ENCODE data around the gene IGFL3.
"Not testable (repeated sequence)": the region's sequence is repeated elsewhere in the genome, so short reads cannot be mapped to it uniquely, and the experiment has no call there.

IGFL3 gene

DNA sequence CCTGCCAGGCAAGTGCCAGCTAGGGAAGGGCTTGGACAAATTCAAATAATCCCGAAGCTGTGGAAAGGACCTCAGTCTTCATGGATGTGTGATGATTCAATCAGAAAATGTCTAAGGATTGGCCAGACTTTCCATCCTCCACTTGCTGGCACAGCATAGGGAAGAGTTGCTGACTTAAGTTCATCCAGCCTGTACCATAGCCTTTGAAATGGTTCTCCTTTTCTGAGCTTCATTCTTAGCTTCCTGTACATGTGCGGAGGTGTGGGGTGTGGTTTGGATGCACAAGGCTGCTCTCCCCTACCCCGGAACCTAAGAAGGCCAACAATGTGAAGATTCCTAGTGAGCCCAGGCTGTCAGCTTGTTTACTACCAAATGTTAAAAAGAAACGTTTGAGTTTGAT lies 959 bp upstream of the IGFL3 start:
- DNase-seq (ENCODE audit: low spot score) = peak; percentile 23

DNA sequence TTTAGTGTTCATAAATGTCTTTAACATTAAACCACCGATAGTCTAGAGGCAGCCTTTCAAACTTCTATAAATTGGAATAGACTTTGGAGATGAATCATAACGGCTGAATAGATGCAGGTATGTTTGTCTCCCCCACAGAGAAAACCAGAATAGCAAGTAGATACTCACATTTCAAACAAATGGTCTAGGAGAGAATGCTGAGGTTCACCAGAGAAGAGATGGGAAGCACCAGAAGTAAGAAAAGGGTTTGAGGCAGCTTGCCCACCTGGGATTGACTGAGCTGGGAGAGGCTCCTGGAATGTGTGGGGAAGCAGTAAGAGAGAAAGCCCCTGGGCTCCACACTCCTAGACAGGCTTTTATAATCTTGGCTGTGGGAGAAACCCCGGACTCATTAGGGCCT lies 6.4 kb downstream of the IGFL3 start:
- DNase-seq (ENCODE audit: low spot score) = no peak

DNA sequence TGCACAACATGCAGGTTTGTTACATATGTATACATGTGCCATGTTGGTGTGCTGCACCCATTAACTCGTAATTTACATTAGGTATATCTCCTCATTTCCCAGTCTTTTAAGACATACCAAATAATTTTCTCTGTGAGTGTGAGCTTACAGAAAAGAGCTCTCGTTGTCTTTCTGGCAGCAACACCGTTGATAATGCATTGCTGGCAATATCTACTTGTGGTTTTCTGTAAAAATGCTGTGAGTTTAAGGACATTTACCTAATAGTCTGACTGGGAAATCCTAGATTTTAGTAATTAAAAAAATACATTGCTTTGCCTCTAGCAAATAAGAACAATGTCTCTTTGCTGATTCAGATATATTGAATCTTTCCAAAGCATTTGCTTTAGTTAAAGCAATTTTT lies 8.4 kb downstream of the IGFL3 start:
- DNase-seq (ENCODE audit: low spot score) = no peak

DNA sequence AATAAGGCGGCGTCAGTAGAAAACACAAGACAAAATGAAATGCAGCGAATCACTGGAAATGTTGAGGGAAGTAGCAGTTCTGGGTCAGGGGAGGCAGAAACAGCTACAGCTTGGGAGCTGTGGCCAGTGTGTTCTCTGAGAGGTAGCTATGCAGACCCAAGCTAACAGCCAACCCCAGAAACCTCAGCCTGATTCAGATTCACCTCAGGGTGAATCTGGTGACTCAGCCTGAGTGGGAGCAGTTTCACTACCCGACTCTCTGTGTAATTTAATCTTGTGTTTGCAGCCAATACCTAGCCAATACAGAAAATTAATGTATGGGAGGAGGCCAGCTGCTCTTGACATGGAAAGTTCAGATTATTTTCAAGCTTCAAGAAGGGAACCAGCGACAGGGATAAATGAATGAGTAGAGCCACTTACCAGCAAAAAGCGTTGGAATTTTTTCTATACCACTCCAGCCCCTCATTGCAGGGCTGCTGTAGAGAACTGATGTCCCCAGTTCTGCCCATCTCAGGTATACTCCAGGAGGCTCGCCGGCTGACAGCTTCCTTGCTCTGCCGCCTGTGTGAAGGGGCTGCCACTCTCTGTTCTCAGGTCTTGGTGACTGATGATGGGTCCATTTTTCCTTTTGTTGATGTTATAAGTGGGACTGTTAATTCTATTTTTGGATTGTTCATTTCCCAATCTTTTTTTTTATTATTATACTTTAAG lies 8.9 kb downstream of the IGFL3 start:
- peak; percentile 25 for DNase-seq (ENCODE audit: low spot score)

DNA sequence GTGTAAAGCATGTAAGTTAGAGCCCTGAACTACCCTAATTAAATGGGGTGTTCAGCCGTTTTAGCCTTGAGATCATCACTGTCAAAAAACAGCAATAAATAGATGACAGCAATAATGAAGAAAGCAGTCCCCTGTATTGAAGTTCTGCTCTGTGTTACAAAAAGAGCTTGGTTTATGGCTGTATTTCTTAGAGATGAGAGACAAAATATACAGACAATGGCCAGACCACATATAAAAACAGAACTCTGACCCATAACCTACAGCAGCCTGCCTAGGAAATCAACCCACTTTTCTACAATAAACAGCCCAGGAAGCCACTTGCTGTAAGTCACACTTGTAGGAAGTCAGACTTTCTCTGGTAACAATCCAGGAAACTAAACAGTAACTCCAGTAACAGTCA lies 10.8 kb downstream of the IGFL3 start:
- no peak for DNase-seq (ENCODE audit: low spot score)

DNA sequence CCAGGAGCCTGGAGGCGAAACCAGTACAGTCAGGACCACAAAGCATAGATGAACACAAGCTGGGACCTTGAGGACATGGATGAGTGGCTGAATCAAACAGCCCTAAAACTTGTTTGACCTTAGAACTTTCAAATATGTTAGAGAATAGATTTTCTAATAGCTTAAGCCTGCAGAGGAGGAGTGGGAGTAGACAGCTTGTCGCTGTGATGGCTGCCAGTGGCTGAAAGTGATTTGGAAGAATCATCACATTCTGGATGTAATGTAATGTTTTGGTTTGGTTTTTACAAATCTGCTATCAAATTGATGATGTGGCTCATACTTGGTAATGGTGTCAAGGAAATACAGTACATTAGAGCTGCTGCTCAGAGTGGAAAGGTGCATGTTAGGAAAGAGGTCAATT lies 12.0 kb downstream of the IGFL3 start:
- DNase-seq (ENCODE audit: low spot score) = peak; percentile 42

DNA sequence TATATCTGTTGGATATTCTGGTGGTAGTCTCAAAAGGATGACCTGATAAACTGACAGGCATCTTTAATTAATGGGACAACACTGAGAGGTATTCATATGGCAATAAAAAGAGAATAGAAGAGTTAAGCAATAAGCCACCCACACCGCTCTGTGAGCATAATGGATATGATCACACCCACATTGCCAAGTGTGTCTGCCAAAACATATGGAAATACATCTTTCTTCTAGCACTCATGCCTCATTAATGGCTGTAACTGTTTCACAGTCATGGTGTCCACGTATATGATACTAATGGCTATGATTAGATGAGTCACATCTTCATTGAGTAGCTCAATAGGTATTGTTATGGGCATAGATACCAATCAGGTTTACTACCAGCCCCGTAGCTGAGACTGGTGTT lies 13.1 kb downstream of the IGFL3 start:
- DNase-seq (ENCODE audit: low spot score) = peak; percentile 34

DNA sequence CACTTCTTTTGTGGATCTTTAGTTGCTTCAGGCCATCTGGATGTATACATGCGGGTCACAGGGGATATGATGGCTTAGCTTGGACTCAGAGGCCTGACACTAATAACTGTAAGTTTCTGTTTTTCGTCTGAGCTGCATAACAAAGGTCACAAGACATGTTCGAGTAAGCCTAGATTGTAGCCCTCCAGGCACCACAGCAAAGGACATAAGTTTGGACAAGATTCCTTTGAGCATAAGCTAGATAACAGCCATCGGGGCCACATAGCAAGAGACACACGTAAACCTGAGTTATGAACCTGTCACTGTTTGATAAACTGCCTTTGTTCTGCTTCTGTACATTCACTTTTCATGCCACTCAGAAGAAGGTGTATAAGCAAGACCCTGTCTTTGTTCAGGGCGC lies 14.6 kb downstream of the IGFL3 start:
- DNase-seq (ENCODE audit: low spot score) = no peak

DNA sequence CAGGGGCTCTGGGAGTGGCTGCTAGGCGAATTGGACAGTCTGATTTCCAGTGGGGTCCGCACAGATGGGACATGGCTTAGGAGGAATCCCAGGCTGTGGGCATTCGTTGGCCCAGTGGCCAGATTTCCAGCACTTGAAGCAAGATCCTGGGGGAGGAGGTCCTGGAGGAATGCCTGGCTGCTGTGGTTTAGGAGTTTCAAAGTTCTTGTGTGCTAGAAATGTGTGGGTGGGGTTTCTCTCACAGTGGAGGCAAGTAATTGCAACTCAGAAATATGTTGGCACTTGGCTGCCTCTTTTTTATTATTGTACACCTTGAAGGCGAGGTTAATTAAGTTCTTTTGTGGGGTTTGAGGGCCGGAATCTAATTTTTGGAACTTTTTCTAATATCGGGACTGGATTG lies 17.1 kb downstream of the IGFL3 start:
- no peak for DNase-seq (ENCODE audit: low spot score)

DNA sequence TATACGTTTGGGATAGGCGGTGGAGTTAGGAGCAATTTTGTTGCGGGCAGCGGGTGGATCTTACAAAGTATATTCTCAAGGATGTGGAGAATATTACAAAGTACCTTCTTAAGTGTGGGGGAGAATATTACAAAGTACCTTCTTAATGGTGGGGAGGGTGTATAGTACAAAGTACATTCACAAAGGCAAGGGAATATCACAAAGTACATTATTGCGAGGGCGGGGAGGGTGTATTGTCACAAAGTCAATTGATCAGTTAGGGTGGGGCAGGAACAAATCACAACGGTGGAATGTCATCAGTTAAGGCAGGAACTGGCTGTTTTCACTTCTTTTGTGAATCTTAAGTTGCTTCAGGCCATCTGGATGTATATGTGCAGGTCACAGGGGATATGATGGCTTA lies 22.2 kb downstream of the IGFL3 start:
- DNase-seq (ENCODE audit: low spot score) = not testable (repeated sequence)

DNA sequence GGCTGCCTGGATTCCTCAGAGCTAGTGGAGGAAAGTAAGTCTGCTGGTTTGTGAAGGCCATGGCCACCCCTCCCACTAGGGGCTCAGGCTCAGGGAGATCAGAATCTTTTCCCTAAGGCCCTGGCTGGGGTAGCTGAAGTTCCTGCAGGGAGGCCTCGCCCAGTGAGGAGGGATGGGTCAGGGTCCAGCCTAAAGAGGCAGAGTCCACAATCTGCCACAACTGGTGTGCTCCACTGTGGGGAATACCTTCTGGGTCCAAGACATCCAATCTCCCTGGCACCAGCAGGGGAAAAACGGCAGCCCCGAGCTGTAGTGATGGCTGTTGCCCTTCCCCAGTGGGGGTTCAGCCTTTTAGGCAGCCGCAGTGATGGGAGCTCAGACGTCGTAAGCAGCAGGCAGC lies 23.2 kb downstream of the IGFL3 start:
- DNase-seq (ENCODE audit: low spot score) = no peak

DNA sequence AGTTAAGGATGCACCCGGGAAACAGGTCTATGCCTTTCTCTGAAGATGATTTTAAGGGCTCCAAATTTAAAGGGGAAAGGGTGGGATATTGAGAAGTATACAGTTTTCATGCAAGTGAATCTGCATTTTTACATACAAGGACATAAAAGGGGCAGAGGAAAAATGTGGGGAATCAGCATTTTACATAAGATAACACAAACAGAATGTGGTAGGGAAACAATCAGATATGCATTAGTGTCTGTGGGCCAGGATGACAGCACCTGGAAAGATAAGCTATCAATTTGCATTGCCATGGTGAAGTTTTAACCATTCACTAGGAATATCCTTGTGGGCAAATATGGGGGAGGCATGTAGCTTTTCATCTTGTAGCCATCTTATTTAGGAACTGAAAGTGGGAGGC lies 24.1 kb downstream of the IGFL3 start:
- DNase-seq (ENCODE audit: low spot score) = no peak

DNA sequence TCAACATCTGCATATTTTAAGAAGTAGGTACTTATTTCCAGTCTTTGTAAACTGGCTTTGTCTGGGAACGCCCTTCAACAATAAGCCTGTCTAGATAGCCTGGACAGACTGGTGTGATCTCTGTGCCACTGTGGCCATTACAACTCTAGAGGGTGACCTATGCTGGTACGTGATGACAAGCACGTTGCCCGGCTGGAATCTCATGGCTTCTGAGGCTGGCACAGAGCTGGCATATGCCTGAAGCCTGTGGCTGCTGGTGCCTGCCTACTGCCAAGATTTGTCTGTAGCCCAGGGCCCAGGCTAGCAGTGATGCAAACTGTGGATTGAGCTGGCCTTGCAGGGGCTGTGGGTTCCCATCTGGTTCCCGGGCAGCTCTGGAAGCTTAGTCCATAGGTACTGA lies 34.0 kb downstream of the IGFL3 start:
- no peak for DNase-seq (ENCODE audit: low spot score)

DNA sequence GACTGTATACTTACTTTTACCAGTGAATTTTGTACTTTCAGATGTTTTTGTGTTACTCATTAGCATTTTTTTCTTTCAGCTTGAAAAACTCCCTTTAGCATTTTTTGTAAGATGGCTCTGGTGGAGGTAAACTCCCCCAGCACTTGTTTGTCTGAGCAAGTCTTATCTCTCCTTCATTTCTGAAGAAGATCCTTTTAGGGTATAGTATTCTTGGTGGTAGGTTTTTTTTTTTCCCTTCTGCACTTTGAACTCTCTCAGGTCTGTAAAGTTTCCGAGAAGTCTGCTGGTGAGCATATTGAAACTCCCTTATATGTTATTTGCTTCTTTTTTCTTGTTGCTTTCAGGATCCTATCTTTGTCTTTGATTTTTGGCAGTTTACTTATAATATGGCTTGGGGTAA lies 35.1 kb downstream of the IGFL3 start:
- no peak for DNase-seq (ENCODE audit: low spot score)

DNA sequence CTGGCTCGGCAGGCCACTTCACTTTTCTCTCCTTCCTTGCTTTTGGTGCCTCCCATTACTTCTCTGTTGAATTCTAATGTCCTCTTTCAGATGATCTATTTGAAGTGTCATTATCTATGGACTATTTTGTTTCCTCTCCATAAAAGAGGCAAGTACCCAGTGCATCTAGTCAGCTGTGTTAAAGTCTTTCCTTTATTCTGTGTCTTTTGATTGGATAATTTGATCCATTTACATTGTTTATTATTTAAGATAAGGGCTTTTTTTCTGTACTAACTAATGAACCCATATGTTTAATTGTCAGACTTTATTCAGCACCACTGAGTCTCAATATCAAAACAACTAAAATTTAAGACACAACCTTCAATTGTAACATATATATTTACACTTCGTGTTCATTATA lies 36.4 kb downstream of the IGFL3 start:
- DNase-seq (ENCODE audit: low spot score) = no peak

DNA sequence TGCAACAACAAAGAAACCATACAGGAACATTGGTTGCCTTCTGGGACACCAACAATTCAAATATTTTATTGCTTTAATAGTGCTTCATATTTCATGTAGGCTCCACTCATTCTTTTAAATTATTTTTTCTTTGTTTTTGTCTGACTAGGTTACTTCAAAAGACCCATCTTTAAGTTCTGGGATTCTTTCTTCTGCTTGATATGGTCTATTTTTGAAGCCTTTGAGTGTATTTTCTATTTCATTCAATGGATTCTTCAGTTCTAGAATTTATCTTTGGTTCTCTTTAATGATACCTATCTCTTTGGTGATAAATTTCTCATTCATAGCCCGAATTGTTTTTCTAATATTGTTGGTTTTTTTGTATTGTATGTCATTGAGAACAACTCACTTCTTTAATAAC lies 38.6 kb downstream of the IGFL3 start:
- DNase-seq (ENCODE audit: low spot score) = no peak

DNA sequence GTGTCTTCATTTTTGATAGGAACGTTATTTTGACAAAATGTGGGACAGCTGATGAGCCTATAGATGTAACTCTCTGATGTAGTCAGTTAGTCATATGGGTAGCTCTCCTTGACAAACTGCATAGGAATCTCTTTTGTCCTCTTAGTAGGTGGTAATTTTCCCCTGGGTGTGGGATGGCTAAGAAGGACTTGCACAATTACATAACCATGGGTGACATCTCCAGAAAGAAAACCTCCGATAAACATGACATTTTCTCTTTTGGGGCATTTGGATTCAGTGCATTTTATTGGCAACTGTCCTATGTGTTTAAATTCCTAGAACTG lies 41.8 kb downstream of the IGFL3 start:
- no peak for DNase-seq (ENCODE audit: low spot score)

DNA sequence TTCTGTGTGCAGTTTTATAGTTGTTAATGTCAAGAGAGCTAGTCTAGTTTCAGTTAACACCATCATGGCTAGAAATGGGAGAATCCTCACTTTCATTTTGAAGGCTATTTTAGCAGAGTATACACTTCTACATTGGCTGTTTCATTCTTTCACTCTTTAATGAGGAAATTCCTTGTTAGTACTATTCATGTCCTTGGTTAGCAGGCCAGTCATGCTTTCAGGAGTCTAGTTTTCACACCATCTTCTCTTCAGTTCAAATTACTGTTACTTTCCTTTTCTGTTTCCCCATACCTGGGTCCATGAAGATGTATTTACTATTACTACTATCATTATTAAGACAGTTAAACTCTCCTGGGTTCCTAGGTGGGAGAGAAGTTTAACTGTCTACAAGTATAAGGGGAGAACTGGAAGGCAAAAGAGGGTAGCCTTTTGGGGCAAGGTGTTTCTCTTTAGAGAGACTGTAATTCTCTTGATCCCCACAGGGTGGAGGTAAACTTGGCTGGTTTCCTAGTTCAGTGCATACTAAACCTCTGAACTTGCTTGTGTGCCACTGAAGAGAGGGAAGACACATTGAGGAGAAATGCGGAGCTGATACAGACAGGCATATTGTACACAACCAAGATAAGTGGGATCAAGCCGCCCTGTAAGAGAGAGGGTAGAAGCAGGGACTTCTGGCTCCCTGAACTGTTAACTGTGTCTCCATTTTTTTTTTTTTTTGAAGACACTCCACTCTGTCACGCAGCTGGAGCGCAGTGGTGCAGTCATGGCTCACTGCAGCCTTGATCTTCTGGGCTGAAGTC lies 42.4 kb downstream of the IGFL3 start:
- peak; percentile 56 for DNase-seq (ENCODE audit: low spot score)

DNA sequence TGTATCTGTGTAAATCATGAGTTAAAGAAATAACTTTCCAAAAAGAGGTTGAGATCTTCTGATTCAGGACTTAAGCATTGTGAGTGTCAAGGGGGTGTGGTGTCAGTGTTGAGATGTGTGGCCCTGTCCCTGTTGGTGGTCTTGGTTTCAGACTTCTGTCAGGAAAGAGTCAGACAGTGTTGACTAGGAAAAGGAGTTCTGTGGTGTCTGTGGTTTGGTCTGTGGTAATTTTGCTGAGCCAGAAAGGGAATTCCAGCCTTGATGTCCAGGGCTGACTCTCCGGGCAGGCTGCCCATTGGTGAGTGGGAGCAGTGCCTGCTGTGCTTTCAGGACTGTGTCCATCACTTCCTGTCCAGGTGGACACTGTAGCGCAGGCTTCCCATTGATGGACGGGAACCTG lies 43.9 kb downstream of the IGFL3 start:
- no peak for DNase-seq (ENCODE audit: low spot score)

DNA sequence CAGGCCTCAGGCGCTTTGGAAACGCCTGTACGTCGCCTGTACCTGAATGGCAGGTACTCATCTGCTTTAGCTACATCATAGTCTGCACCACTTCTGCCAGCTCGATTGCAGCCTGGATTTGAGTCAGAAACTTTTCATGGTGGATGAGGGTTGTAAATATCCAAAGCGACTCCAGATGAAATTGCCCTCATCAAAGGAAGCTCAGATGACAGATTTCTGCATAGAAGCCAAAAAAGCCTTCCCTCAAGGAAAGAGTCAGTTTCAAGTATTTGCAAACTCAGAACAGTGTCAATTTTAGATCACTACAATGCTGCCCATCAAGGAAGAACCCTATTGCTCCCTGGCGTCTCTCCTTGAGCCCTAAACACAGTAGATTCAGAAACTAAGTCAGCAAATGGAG lies 44.9 kb downstream of the IGFL3 start:
- DNase-seq (ENCODE audit: low spot score) = no peak

DNA sequence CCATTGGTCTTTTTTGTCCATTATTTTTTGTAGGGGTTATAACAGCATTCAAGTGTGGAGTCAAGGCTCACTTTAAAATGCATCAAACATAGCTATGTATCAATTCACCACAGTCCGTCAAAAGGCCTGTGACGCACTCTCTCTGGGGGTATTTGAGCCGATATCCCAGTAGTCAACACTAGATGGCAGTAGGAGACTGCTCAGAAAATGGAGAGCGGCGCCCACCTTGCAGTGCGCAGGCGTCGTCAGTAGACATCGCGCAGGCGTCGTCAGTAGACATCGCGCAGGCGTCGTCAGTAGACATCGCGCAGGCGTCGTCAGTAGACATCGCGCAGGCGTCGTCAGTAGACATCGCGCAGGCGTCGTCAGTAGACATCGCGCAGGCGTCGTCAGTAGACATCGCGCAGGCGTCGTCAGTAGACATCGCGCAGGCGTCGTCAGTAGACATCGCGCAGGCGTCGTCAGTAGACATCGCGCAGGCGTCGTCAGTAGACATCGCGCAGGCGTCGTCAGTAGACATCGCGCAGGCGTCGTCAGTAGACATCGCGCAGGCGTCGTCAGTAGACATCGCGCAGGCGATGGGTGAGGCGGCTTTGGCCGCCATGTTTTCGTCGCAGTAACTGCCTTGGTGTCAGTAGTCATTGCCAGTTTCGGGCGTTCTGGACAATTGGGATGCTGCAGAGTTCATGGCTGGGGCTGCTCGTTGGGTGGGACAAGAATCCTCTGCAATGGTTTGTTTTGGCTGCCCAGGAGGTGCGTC lies 45.7 kb downstream of the IGFL3 start:
- DNase-seq (ENCODE audit: low spot score) = peak; percentile 75

DNA sequence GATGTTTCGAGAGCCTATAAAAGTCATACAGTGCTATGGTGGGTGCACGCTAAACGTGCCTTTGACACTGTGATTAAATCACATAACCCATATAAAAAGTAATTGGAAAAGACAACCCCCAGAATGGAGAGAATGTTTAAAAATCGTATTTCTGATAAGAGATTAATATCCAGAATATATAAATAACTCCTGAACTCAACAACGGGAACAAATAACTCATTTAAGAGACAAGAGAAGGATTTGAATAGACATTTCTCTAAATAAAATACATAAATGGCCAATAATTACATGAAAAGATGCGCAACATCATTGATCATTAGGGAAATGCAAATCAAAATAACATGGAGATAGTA lies 46.7 kb downstream of the IGFL3 start:
- DNase-seq (ENCODE audit: low spot score) = no peak
